Measurements from ENCODE around the gene SH3PXD2A. TPM values are rescaled to one million over a fixed set of nuclear protein-coding genes. Genes with fewer than 3 reads are reported as not detected.

SH3PXD2A gene
- total and polyA plus RNA-seq, 10 of the 15 experiments (the other 5 are each of a cell fraction or from before 2014, with no cell fraction given), result 0.63 to 14.0 (median 4.4) TPM

GRCh38 chr10:103692952-103693811 is 162.2 kb downstream of the SH3PXD2A start (continued):
- no peak for TF ChIP-seq BACH1 (IDR thresholded peaks at IDR 0.05; ENCODE audit: borderline replicate concordance)
- TF ChIP-seq ATF2 (IDR thresholded peaks at IDR 0.05; ENCODE audit: low read length), result no peak
- no peak for TF ChIP-seq ZNF592 (IDR thresholded peaks at IDR 0.05)
- TF ChIP-seq SKIL (IDR thresholded peaks at IDR 0.05; ENCODE audit: low read depth, poor library complexity, severe bottlenecking), result no peak
- no peak for TF ChIP-seq RAD21 (IDR thresholded peaks at IDR 0.05; ENCODE audit: insufficient read depth, low read depth, low read length)
- TF ChIP-seq ZNF622 (IDR thresholded peaks at IDR 0.05), result no peak
- no peak for TF ChIP-seq SUPT20H (IDR thresholded peaks at IDR 0.05; ENCODE audit: borderline replicate concordance, control insufficient read depth, low read depth, low read length)
- TF ChIP-seq PAX5 (IDR thresholded peaks at IDR 0.05; ENCODE audit: borderline replicate concordance, low read depth, low read length), result no peak
- TF ChIP-seq NFXL1 (IDR thresholded peaks at IDR 0.05; ENCODE audit: borderline replicate concordance), result no peak
- TF ChIP-seq POLR2A (IDR thresholded peaks at IDR 0.05; ENCODE audit: low read depth, low read length), result peak; percentile 34; the same call in 1 of the 2 replicates

All from GM12878 (cell line).